ENCODE measurements around the gene EPYC. TPM values are rescaled to one million over a fixed set of nuclear protein-coding genes. Genes with fewer than 3 reads are reported as not detected.

The EPYC gene
- total and polyA plus RNA-seq, 2 of the 4 experiments (the other 2 are of a cell fraction) = not detected

DNA sequence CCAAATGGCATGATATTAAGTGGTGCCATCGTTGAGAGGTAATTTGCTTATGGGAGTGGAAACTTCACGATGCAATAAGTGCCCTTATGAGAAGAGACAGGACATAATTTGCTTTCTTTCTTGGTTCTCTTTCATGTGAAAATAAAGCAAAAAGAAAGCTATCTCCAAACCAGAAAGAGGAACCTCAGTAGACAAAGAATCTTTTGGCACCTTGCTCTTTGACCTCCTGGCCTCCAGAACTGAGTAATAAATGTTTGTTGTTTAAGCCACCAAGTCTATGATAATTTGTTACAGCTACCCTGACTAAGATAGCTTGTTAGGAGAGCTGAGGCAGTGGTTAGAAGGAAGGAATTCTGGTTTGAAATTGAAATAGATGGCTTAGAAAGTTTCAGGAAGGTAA, 89.4 kb downstream of the EPYC start:
- CTCF ChIA-PET = no interaction called here
- WGBS, 2 experiments (ENCODE audit: extremely low coverage in 2 of 2, insufficient read length in 1 of 2) = no CpG with 5 or more reads among the region's 2 CpGs
- ATAC-seq (ENCODE audit: low read depth) = no peak

More for the DNA sequence above, 89.4 kb downstream of the EPYC start:
- Histone ChIP-seq H2AFZ (replicated peaks; ENCODE audit: low read length, poor library complexity) (no peak overlapping the region), H3K27me3 (ENCODE audit: control insufficient read depth, insufficient read depth, low read length) (no peaks in the 10 kb centered on the region), H4K91ac (ENCODE audit: insufficient read depth, low read depth, low read length) (no peak overlapping the region), H2BK20ac (ENCODE audit: low read depth, low read length) (no peak overlapping the region), H3K18ac (ENCODE audit: low read depth, low read length) (no peak overlapping the region), H4K20me1 (ENCODE audit: insufficient read depth, low read length) (no peaks in the 10 kb centered on the region), H3K79me1 (ENCODE audit: low read depth in 1 of 2, low read length in 2 of 2) (no peaks in the 10 kb centered on the region), H3K4me1 (ENCODE audit: control insufficient read depth, insufficient read depth, low read length) (no peaks in the 10 kb centered on the region), H3K4me2 (ENCODE audit: low read depth, low read length) (no peak overlapping the region), H4K5ac (ENCODE audit: low read depth, low read length) (no peak overlapping the region), H3K9me1 (ENCODE audit: insufficient read depth, low read length) (no peaks in the 10 kb centered on the region), H2BK15ac (ENCODE audit: low read depth, low read length) (no peak overlapping the region), H3K9me3 (ENCODE audit: control insufficient read depth, insufficient read depth, low read length) (no peaks in the 10 kb centered on the region), H2BK120ac (ENCODE audit: low read depth, low read length) (no peak overlapping the region), H4K8ac (ENCODE audit: low read depth in 2 of 2, low read length in 2 of 2) (no peak overlapping the region), H3K27ac (ENCODE audit: insufficient read depth, low read length) (no peak overlapping the region), H3K9ac (ENCODE audit: low read depth, low read length) (no peak overlapping the region), H3K4me3 (ENCODE audit: insufficient read depth, low read depth, low read length) (no peak overlapping the region), H2BK5ac (ENCODE audit: low read depth, low read length, poor library complexity, severe bottlenecking) (no peak overlapping the region), H3K36me3 (ENCODE audit: control insufficient read depth, insufficient read depth, low read length) (no peaks in the 10 kb centered on the region), H3K4ac (ENCODE audit: low read depth, low read length) (no peak overlapping the region), H2AK5ac (ENCODE audit: low read depth, low read length) (no peak overlapping the region), H3K56ac (ENCODE audit: extremely low read depth, insufficient read depth, low read length) (no peak overlapping the region), H2AK9ac (replicated peaks; ENCODE audit: low read depth, low read length, poor library complexity) (no peak overlapping the region), H3K23ac (ENCODE audit: low read depth, low read length) (no peak overlapping the region), H3K14ac (replicated peaks; ENCODE audit: low read depth, low read length) (no peak overlapping the region)
- DNase-seq = no peak
- dilution Hi-C loops (cut with HindIII; ENCODE audit: low sequenced_read_pairs, unreplicated experiment) (no loop called here), in situ Hi-C loops (cut with MboI; ENCODE audit: low sequenced_read_pairs) (no loop called here), intact Hi-C loops (cut with micrococcal nuclease) (no loop called here)
- TF ChIP-seq MAFK (IDR thresholded peaks at IDR 0.05; ENCODE audit: low read depth, low read length) = no peak
- no peak for TF ChIP-seq BHLHE40 (IDR thresholded peaks at IDR 0.05; ENCODE audit: low read depth, low read length)
- no peak for TF ChIP-seq MXI1 (IDR thresholded peaks at IDR 0.05; ENCODE audit: borderline replicate concordance, low read depth, low read length)
- TF ChIP-seq CHD1 (IDR thresholded peaks at IDR 0.05; ENCODE audit: low read depth, low read length) = no peak
- no peak for TF ChIP-seq FOS (IDR thresholded peaks at IDR 0.05; ENCODE audit: low read depth, low read length)
- TF ChIP-seq CEBPB (IDR thresholded peaks at IDR 0.05; ENCODE audit: low read depth, low read length) = no peak
- TF ChIP-seq, protein P1, sequence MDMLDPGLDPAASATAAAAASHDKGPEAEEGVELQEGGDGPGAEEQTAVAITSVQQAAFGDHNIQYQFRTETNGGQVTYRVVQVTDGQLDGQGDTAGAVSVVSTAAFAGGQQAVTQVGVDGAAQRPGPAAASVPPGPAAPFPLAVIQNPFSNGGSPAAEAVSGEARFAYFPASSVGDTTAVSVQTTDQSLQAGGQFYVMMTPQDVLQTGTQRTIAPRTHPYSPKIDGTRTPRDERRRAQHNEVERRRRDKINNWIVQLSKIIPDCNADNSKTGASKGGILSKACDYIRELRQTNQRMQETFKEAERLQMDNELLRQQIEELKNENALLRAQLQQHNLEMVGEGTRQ (IDR thresholded peaks at IDR 0.05; ENCODE audit: low read depth, low read length) = no peak
- POLR2A ChIA-PET (ENCODE audit: unreplicated experiment) = no interaction called here
- no TSS peak for BruUV-seq (replicated peaks)

Other genes with a start within 250 kb of the EPYC start
- gene CCER1, start 49.8 kb downstream of the EPYC start, total RNA-seq (2012; rRNA removed) = not detected in 2 replicates
- not detected in 2 replicates for gene CCER1, start 49.8 kb downstream of the EPYC start, polyA plus RNA-seq (2012; rRNA removed)
- not detected in 2 replicates for gene KERA, start 53.1 kb upstream of the EPYC start, total RNA-seq (2012; rRNA removed)
- not detected in 2 replicates for gene KERA, start 53.1 kb upstream of the EPYC start, polyA plus RNA-seq (2012; rRNA removed)
- gene LUM, start 106.5 kb upstream of the EPYC start, total RNA-seq (2012; rRNA removed) = 46.1 and 50.0 TPM in 2 replicates
- gene LUM, start 106.5 kb upstream of the EPYC start, polyA plus RNA-seq (2012; rRNA removed) = 49.1 and 70.5 TPM in 2 replicates
- gene DCN, start 177.8 kb upstream of the EPYC start, total RNA-seq (2012; rRNA removed) = 223 and 241 TPM in 2 replicates
- 792 and 965 TPM in 2 replicates for gene DCN, start 177.8 kb upstream of the EPYC start, polyA plus RNA-seq (2012; rRNA removed)

All from IMR-90 (cell line).